ENCODE data around the gene GPANK1. TPM values are rescaled to one million over a fixed set of nuclear protein-coding genes. Genes with fewer than 3 reads are reported as not detected.

GPANK1 gene
- total and polyA plus RNA-seq, 2 of the 13 experiments (the other 11 are each of a cell fraction or from before 2014, with no cell fraction given): 15.4 to 22.8 TPM

- no peak for TF ChIP-seq KMT2A (CRISPR knock-in tag; IDR thresholded peaks at IDR 0.05)
- no peak; the same call in 1 of the 2 replicates for TF ChIP-seq ZNF354B (CRISPR knock-in tag; IDR thresholded peaks at IDR 0.05)
- peak; percentile 37; the same call in 1 of the 2 replicates for TF ChIP-seq NFKB2 (CRISPR knock-in tag; IDR thresholded peaks at IDR 0.05; ENCODE audit: borderline replicate concordance)
- no peak for TF ChIP-seq FOSL1 (CRISPR knock-in tag; IDR thresholded peaks at IDR 0.05; ENCODE audit: borderline replicate concordance)
- TF ChIP-seq POLR2A (IDR thresholded peaks at IDR 0.05; ENCODE audit: insufficient read depth in 1 of 2, low read depth in 2 of 2, low read length in 2 of 2): peak in 1 of 2 experiments; percentile 43; a peak in 2 of 4 replicates
- TF ChIP-seq ZNF709 (CRISPR knock-in tag; IDR thresholded peaks at IDR 0.05): no peak
- TF ChIP-seq, protein P1, sequence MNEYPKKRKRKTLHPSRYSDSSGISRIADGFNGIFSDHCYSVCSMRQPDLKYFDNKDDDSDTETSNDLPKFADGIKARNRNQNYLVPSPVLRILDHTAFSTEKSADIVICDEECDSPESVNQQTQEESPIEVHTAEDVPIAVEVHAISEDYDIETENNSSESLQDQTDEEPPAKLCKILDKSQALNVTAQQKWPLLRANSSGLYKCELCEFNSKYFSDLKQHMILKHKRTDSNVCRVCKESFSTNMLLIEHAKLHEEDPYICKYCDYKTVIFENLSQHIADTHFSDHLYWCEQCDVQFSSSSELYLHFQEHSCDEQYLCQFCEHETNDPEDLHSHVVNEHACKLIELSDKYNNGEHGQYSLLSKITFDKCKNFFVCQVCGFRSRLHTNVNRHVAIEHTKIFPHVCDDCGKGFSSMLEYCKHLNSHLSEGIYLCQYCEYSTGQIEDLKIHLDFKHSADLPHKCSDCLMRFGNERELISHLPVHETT (CRISPR knock-in tag; conservative IDR thresholded peaks at IDR 0.05): no peak
- no peak; the same call in 1 of the 2 replicates for TF ChIP-seq HDAC2 (CRISPR knock-in tag; IDR thresholded peaks at IDR 0.05)
- TF ChIP-seq RORA (CRISPR knock-in tag; IDR thresholded peaks at IDR 0.05): no peak
- TF ChIP-seq HOMEZ (CRISPR knock-in tag; IDR thresholded peaks at IDR 0.05; ENCODE audit: low read depth): peak; percentile 37; the same call in 1 of the 2 replicates
- TF ChIP-seq KLF13 (CRISPR knock-in tag; IDR thresholded peaks at IDR 0.05): no peak
- no peak for TF ChIP-seq TP53 (CRISPR knock-in tag; conservative IDR thresholded peaks at IDR 0.05)
- no peak for TF ChIP-seq ZFP36L2 (CRISPR knock-in tag; IDR thresholded peaks at IDR 0.05)
- TF ChIP-seq DMTF1 (CRISPR knock-in tag; IDR thresholded peaks at IDR 0.05): no peak
- TF ChIP-seq, protein P2, sequence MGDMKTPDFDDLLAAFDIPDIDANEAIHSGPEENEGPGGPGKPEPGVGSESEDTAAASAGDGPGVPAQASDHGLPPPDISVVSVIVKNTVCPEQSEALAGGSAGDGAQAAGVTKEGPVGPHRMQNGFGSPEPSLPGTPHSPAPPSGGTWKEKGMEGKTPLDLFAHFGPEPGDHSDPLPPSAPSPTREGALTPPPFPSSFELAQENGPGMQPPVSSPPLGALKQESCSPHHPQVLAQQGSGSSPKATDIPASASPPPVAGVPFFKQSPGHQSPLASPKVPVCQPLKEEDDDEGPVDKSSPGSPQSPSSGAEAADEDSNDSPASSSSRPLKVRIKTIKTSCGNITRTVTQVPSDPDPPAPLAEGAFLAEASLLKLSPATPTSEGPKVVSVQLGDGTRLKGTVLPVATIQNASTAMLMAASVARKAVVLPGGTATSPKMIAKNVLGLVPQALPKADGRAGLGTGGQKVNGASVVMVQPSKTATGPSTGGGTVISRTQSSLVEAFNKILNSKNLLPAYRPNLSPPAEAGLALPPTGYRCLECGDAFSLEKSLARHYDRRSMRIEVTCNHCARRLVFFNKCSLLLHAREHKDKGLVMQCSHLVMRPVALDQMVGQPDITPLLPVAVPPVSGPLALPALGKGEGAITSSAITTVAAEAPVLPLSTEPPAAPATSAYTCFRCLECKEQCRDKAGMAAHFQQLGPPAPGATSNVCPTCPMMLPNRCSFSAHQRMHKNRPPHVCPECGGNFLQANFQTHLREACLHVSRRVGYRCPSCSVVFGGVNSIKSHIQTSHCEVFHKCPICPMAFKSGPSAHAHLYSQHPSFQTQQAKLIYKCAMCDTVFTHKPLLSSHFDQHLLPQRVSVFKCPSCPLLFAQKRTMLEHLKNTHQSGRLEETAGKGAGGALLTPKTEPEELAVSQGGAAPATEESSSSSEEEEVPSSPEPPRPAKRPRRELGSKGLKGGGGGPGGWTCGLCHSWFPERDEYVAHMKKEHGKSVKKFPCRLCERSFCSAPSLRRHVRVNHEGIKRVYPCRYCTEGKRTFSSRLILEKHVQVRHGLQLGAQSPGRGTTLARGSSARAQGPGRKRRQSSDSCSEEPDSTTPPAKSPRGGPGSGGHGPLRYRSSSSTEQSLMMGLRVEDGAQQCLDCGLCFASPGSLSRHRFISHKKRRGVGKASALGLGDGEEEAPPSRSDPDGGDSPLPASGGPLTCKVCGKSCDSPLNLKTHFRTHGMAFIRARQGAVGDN (CRISPR knock-in tag; IDR thresholded peaks at IDR 0.05): peak; percentile 48
- TF ChIP-seq, protein P3, sequence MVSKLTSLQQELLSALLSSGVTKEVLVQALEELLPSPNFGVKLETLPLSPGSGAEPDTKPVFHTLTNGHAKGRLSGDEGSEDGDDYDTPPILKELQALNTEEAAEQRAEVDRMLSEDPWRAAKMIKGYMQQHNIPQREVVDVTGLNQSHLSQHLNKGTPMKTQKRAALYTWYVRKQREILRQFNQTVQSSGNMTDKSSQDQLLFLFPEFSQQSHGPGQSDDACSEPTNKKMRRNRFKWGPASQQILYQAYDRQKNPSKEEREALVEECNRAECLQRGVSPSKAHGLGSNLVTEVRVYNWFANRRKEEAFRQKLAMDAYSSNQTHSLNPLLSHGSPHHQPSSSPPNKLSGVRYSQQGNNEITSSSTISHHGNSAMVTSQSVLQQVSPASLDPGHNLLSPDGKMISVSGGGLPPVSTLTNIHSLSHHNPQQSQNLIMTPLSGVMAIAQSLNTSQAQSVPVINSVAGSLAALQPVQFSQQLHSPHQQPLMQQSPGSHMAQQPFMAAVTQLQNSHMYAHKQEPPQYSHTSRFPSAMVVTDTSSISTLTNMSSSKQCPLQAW (CRISPR knock-in tag; IDR thresholded peaks at IDR 0.05): 0 out of 2 replicates have a peak, but pooled peaks have one; percentile 20
- TF ChIP-seq PBX2 (CRISPR knock-in tag; IDR thresholded peaks at IDR 0.05): no peak
- TF ChIP-seq IKZF1 (IDR thresholded peaks at IDR 0.05): no peak
Observed at GRCh38 chr6:31614075-31614619, 50.6 kb downstream of the GPANK1 start (continued).

Data from HepG2 (cell line).